Esophagus (tissue), 2 donors: ENCODE measurements around the gene MANEAL. TPM values are rescaled to one million over a fixed set of nuclear protein-coding genes. Genes with fewer than 3 reads are reported as not detected.

Source experiments
- H3K27ac ChIP-seq, 2 donors: one replicate each; pipeline ENCODE4 v1.5.1; 2013; ENCODE audit warnings: low read depth in 2 of 2, mild to moderate bottlenecking in 2 of 2, inconsistent platforms in 1 of 2, low read length in 1 of 2, moderate library complexity in 1 of 2
- H3K27me3 ChIP-seq, 2 donors: one replicate each; pipeline ENCODE4 v1.6.1; 2013; ENCODE audit warnings: low read length in 2 of 2, control low read depth in 1 of 2, mild to moderate bottlenecking in 1 of 2; ENCODE audit not compliant: insufficient read depth in 2 of 2, control insufficient read depth in 1 of 2
- H3K36me3 ChIP-seq, 2 donors: one replicate each; pipeline ENCODE4 v1.6.1; 2013; ENCODE audit warnings: low read length in 1 of 2; ENCODE audit not compliant: control insufficient read depth in 2 of 2, insufficient read depth in 2 of 2
- H3K4me1 ChIP-seq, 2 donors: one replicate each; pipeline ENCODE4 v1.6.1; 2013; ENCODE audit warnings: low read length in 1 of 2; ENCODE audit not compliant: control insufficient read depth in 2 of 2, insufficient read depth in 2 of 2
- H3K4me3 ChIP-seq, 2 donors: one replicate each; pipeline ENCODE4 v1.5.1; 2013; ENCODE audit warnings: low read length in 2 of 2, mild to moderate bottlenecking in 2 of 2, low read depth in 1 of 2, moderate library complexity in 1 of 2
- H3K9me3 ChIP-seq, 2 donors: one replicate each; pipeline ENCODE4 v1.6.1; 2013; ENCODE audit warnings: mild to moderate bottlenecking in 2 of 2, low read depth in 1 of 2, low read length in 1 of 2, moderate library complexity in 1 of 2; ENCODE audit not compliant: control insufficient read depth in 2 of 2, insufficient read depth in 1 of 2
- WGBS, 2 donors: extraction: QIAGEN DNeasy Blood & Tissue Kit; methylation state at CpG; one replicate each; pipeline ENCODE4 v1.1.7; 2013; 5-methylcytosine and 5-hydroxymethylcytosine counted together
- polyA plus RNA-seq, 2 donors: library from polyadenylated mRNA; stranded (reverse); fragments of 200-250 nt; gene quantifications; one replicate each; pipeline ENCODE4 v1.2.3, GENCODE V29; 2013
- donor health status: healthy with polysubstance abuse.
- donor health status: Bipolar disorder and iron deficiency.

The MANEAL gene
- polyA plus RNA-seq, 2 donors: 3.1 to 3.4 TPM

DNA sequence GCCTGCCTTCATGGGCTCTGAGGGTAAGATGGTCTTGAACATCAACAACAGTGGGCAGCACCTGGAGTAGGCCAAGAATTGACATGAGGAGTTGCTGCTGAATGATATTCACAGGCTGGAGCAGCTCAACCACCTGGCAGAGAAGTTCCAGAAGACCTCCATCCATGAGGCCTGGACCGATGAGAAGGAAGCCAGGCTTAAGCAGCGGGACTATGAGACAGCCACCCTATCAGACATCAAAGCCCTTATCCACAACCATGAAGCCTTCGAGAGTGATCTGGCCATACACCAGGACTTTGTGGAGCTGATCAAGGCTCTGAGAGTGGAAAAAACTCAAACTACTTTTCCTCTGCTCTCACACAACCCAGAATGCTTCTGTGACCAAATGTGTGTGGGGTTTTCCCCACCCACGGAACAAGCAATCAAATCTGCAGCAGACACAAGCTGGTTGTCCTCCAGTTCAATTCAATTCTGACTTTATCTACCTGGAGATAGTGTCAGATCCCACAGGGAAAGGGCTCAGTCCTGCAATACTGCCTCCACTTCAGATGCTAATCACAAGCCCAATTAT lies 16.6 kb upstream of the MANEAL start:
- Histone ChIP-seq H3K27me3 (no peaks in the 10 kb centered on the region), H3K36me3 (no peaks in the 10 kb centered on the region), H3K4me1 (no peaks in the 10 kb centered on the region), H3K9me3 (peaks cover 0 to 6% of the 10 kb centered on the region in 2 donors), H3K27ac (no peak overlapping the region), H3K4me3 (no peak overlapping the region)
- WGBS, 2 donors: 60 to 68% methylated on average over 4 of the region's 4 CpGs

DNA sequence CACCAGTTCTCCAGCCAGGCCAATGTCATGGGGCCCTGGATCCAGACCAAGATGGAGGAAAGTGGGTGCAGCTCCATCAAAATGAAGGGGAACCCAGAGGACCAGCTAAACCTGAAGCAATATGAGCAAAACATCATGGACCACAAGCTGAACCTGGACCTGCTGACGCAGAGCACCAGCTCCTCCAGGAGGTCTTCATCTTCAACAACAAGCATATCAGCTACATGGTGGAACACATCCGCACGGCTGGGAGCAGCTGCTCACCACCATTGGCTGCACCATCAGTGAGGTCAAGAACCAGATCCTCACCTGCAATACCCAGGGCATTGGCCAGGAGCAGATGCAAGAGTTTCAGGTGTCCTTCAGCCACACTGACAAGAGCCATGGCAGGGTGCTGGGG lies 15.0 kb upstream of the MANEAL start:
- Histone ChIP-seq H3K27ac (no peak overlapping the region), H3K4me1 (no peaks in the 10 kb centered on the region), H3K36me3 (no peaks in the 10 kb centered on the region), H3K27me3 (no peaks in the 10 kb centered on the region), H3K4me3 (no peak overlapping the region), H3K9me3 (peaks cover 0 to 2% of the 10 kb centered on the region in 2 donors)
- WGBS, 2 donors: 79 to 81% methylated on average over 3 of the region's 3 CpGs

- Histone ChIP-seq H3K4me3 (no peak overlapping the region), H3K4me1 (no peaks in the 10 kb centered on the region), H3K27ac (no peak overlapping the region), H3K36me3 (no peaks in the 10 kb centered on the region), H3K27me3 (no peaks in the 10 kb centered on the region), H3K9me3 (peaks cover 0 to 2% of the 10 kb centered on the region in 2 donors)
- 76 to 81% methylated on average over 17 of the region's 17 CpGs for WGBS, 2 donors
Observed at GRCh38 chr1:37782491-37782890, 11.2 kb upstream of the MANEAL start.

GRCh38 chr1:37792943-37793686 lies 532 bp upstream of the MANEAL start:
- WGBS, 2 donors: 32 to 43% methylated on average over 26 to 36 of the region's 36 CpGs
- peak overlapping the region in 1 of 2 donors; percentile 66 for H3K4me3 ChIP-seq
- no peak overlapping the region for H3K27ac ChIP-seq
- peaks cover 0 to 3% of the 10 kb centered on the region in 2 donors for H3K27me3 ChIP-seq
- no peaks in the 10 kb centered on the region for H3K9me3 ChIP-seq
- no peaks in the 10 kb centered on the region for H3K36me3 ChIP-seq
- peaks cover 10 to 14% of the 10 kb centered on the region in 2 donors for H3K4me1 ChIP-seq

GRCh38 chr1:37794372-37795339 lies 1.0 kb downstream of the MANEAL start:
- Histone ChIP-seq H3K9me3 (no peaks in the 10 kb centered on the region), H3K4me1 (peaks cover 10 to 14% of the 10 kb centered on the region in 2 donors), H3K36me3 (peaks cover 0 to 3% of the 10 kb centered on the region in 2 donors), H3K27me3 (no peaks in the 10 kb centered on the region), H3K4me3 (peak overlapping the region; percentile 55 to 66), H3K27ac (no peak overlapping the region)
- 13 to 20% methylated on average over 32 to 59 of the region's 59 CpGs for WGBS, 2 donors

- Histone ChIP-seq H3K36me3 (peaks cover 0 to 7% of the 10 kb centered on the region in 2 donors), H3K4me1 (peaks cover 10 to 14% of the 10 kb centered on the region in 2 donors), H3K4me3 (no peak overlapping the region), H3K27ac (no peak overlapping the region), H3K9me3 (no peaks in the 10 kb centered on the region), H3K27me3 (no peaks in the 10 kb centered on the region)
- WGBS, 2 donors: 27 to 30% methylated on average over 22 of the region's 22 CpGs
Observed at GRCh38 chr1:37795340-37796125, 1.9 kb downstream of the MANEAL start.

DNA sequence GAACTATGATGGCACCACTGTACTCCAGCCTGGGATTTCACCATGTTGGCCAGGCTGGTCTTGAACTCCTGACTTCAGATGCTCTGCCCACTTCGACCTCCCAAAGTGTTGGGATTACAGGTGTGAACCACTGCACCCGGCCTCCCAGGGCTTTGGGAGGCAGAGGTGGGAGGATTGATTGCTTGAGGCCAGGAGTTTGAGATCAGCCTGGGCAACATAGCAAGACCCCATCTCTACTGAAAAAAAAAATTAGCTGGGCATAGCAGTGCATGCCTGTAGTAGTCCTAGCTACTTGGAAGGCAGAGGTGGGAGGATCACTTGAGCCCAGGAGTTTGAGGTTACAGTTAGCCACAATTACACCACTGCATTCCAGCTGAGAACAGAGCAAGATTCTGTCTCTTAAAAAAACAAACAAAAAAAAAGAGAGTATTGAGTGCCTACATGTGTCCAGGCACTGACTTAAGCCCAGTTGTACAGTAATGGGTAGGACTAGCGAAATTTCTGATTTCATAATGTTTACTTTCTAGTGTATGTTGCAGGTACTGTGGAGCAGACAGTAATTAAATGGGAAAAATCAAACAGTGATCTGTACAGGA lies 4.2 kb downstream of the MANEAL start:
- peaks cover 10 to 14% of the 10 kb centered on the region in 2 donors for H3K4me1 ChIP-seq
- H3K27me3 ChIP-seq: no peaks in the 10 kb centered on the region

GRCh38 chr1:37802439-37802838 lies 8.8 kb downstream of the MANEAL start:
- H3K4me3 ChIP-seq: no peak overlapping the region
- 89 to 90% methylated on average over 1 of the region's 1 CpG for whole genome bisulfite sequencing, 2 donors
- H3K4me1 ChIP-seq: no peaks in the 10 kb centered on the region
- no peaks in the 10 kb centered on the region for H3K9me3 ChIP-seq
- no peak overlapping the region for H3K27ac ChIP-seq
- peaks cover 12 to 36% of the 10 kb centered on the region in 2 donors for H3K36me3 ChIP-seq
- H3K27me3 ChIP-seq: no peaks in the 10 kb centered on the region

More for the DNA sequence above, 4.2 kb downstream of the MANEAL start:
- 90 to 95% methylated on average over 3 of the region's 3 CpGs for WGBS, 2 donors
- H3K27ac ChIP-seq: no peak overlapping the region
- H3K9me3 ChIP-seq: no peaks in the 10 kb centered on the region
- H3K4me3 ChIP-seq: no peak overlapping the region
- peaks cover 0 to 10% of the 10 kb centered on the region in 2 donors for H3K36me3 ChIP-seq
